NCI-H2081 treated with DMSO at 0.1 percent for 48 hours (cell line): ENCODE results near the gene THYN1.

Experiments used
- DNase-seq: peaks from one replicate; lab custom pipeline; 2025; lab: John Stamatoyannopoulos, UW

The THYN1 gene

DNA sequence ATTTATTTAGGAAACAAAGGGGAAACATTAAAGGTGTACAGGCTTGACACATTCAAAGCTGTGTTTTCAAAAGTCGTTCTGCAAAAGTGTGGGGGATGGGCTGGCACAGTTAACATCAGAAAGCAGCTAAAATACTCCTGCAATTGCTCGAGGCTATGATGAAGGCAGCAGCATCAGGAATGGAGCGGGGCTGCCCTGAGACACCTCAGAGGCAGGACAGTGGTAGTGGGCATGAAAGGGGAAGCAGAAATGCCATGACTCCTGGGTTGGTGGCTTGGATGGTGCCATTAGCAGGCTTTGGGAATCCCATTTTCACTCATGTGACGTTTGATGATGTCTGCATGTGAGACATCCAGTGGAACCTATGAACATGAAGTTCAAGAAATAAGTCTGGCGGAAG is 30.0 kb downstream of the THYN1 start:
- no peak for DNase-seq

DNA sequence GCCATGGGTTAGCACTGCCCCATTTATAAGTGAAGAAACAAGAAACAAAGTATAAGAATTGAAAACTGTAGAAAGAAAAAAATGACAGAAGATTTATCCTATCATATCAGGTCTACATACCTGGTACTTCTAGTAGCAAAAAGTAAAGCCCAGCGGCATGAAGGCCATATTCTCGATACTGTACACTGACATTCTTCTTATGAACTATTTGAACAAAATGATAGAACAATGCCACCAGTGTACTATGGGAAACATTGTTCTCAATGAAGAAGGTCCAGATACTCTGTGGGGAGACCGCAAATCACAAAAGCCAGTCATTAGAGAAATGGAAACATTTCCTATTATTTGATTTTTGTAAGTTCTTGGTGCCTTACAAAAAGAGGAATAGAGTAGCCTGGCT is 36.3 kb downstream of the THYN1 start:
- DNase-seq, result no peak

DNA sequence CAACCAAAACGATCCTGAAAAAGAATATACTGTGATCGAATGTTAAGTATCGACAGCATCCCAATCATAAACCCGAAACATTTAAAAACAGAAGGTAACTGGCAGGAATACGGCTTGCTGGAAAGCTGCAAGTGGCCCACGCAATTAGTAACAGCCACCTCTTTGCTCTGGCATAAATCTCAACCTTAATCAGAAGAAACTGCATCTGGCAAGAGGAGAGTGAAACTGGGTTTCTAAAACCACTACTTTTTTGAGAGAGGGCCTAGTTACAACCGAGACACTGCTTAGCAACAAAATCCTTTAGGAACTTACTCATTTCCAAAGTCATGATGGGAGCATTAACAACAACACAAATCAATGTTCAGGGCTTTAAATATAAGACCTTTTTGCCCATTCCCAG is 37.3 kb downstream of the THYN1 start:
- DNase-seq, result no peak

DNA sequence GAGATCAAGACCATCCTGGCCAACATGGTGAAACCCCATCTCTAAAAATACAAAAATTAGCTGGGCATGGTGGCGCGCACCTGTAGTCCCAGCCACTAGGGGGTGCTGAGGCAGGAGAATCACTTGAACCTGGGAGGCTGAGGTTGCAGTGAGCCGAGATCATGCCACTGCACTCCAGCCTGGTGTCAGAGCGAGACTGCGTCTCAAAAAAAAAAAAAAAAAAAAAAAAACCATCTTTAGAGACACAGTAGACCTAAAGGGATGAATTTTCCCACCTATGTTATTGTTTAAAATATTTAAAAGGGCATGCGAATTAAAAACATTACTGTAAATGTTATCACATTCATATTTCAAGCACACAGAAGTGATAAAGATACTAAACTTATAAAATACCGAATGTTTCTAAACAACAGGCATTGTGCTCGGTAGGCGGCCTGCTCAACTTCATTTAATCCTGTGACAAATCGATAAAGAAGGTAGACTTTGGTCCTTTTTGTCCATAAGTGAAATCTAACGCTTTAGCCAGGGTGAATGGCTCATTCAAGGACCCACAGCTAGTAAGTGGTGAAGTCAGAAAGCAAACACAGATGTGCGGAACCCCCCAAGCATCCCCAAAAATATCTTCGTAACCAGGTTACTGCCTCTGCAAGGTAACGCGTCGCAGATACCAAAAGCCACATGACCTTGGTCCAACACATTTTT is 45.5 kb downstream of the THYN1 start:
- DNase-seq, result no peak

DNA sequence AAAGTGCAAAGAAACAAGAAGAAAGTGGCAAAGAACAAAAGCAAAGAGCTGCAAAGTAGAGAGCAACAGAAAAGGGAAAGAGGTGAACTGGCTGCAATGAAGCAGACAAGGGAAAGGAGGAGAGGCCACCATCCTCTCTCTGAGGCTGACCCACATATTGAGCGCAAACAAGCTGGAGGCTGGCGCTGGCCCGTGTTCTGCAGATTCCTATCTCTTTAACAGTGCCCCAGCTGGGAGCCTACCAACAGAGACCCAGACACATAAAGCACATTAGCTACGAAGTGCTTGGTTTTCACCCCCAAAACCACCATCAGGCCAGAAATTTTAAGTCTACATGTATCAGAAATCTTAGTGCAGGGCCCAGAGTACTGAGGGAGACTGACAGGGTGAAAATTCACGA is 47.0 kb downstream of the THYN1 start:
- no peak for DNase-seq

DNA sequence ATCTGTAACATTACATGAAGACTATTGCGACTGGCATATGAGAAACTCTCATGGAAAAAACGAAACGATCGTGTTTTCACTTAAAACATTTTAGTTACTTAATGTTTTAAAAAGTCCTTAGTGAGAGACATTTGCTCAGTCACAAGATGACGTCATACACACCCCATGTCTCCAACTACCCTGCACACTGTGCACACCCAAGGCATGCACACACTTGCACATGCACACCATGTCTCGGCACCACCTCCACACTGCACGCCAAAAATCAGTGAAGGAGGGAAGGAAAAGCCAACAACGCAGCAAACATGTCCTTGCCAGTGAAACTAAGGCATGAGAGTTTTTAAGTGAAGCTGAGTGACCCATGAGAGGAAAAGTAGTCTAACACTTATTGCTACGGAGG is 47.4 kb downstream of the THYN1 start:
- no peak for DNase-seq

DNA sequence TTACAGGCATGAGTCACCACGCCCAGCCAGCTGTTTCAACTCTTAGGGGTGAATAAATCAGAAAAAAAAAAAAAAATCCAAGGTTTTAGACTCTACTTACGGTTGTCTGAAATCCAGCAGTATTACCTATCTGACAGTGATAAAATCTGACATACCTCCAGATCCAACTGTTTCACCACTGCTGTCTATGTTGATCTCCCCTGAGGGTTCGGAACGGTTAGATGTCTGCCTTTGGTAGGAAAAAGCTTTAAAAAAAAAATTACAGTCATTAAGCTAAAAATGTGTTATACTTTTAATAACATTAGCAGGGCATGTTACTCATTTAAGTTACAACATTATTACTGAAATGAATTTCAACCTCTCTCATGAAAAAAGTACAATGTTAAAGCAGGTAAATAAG is 50.5 kb downstream of the THYN1 start:
- no peak for DNase-seq

DNA sequence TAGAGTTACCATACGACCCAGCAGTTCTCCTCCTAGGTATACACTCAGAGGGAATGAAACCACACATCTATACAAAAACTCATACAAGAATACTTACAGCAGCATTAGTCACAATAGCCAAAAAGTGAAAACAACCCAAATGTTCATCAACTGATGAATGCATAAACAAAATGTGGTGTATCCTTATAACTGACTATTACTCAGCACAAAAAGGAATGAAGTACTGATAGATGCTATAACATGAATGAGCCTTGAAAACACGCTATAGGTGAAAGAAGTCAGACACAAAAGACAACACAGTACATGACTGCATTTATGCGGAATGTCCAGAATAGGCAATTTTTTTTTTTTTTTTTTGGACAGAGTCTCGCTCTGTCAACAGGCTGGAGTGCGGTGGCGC is 52.5 kb downstream of the THYN1 start:
- DNase-seq, result no peak

DNA sequence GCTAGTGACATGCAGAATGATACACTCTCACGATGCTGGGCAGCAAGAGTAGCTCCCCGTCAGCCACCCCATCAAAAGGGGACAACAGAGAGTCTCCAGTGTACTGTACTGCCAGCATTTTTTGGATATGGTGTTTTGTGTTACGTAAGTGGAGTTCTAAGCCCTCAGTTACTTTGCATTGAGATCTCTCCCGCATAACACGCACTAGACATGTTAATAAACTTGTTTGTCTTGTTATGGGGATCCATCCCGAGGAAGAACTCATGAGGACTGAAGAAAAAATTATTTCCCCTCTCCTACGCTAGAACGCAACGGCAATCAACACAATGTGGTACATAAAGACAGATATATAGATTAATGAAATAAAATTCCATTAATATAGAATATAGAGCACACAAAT is 53.6 kb downstream of the THYN1 start:
- no peak for DNase-seq
